Mucosa of descending colon (tissue), 3 donors: ENCODE data around the gene PDZK1IP1. TPM values are rescaled to one million over a fixed set of nuclear protein-coding genes. Genes with fewer than 3 reads are reported as not detected.

Experiments
- ATAC-seq: fragments of 200-7000 bp; cut with Tn5 transposase; one replicate; pipeline ENCODE4 v1.9.1; 2020; ENCODE audit warnings: mild to moderate bottlenecking, moderate library complexity
- DNase-seq, 3 donors: peaks; one replicate each; pipeline ENCODE4 v3.0.0-alpha.2; 2020
- H3K36me3 ChIP-seq: fragments of 200-600 bp; one replicate; pipeline ENCODE4 v1.8.0; 2021; ENCODE audit warnings: low read depth, mild to moderate bottlenecking
- H3K4me1 ChIP-seq: fragments of 200-600 bp; one replicate; pipeline ENCODE4 v1.8.0; 2021; ENCODE audit warnings: low read depth, mild to moderate bottlenecking
- H3K4me3 ChIP-seq: fragments of 200-600 bp; one replicate; pipeline ENCODE4 v1.8.0; 2021; ENCODE audit warnings: mild to moderate bottlenecking
- H3K9me3 ChIP-seq: fragments of 200-600 bp; one replicate; pipeline ENCODE4 v1.8.0; 2021; ENCODE audit warnings: mild to moderate bottlenecking
- intact Hi-C, 2 donors: fragments of 100-400 bp; cut with DNase I in 1 of 2; cut with micrococcal nuclease in 1 of 2; formaldehyde crosslinking; loops; one replicate each; pipeline versions ENCODE4 v1.11.0 to v1.11.1; 2022; cut with DNase I, micrococcal nuclease
- total RNA-seq, 3 donors: library from RNA; stranded (reverse); fragmentation: NEBNext Ultra II Directional in 2 of 3; extraction: Animal tissue kit (Norgen Biotek cat#: 25700) in 2 of 3; gene quantifications; one replicate each; pipeline versions ENCODE4 v1.2.1 to v1.2.4, GENCODE V29; 2021 to 2023
- TF ChIP-seq, protein P1 (sequence below): fragments of 200-600 bp; IDR thresholded peaks from one replicate; pipeline ENCODE4 v1.8.0; 2022; ENCODE audit warnings: antibody characterized with exemption, mild to moderate bottlenecking
- donor health status: DM: no; HTN: no; CAD: no; lungs with moderate emphysema.
- donor health status: DM: no; HTN: no; CAD: no.
- donor health status: DM: no; HTN: yes; CAD: no.

PDZK1IP1 gene
- total RNA-seq, 3 donors from 2014 or later = 40.9 to 173 (median 64.4) TPM

DNA sequence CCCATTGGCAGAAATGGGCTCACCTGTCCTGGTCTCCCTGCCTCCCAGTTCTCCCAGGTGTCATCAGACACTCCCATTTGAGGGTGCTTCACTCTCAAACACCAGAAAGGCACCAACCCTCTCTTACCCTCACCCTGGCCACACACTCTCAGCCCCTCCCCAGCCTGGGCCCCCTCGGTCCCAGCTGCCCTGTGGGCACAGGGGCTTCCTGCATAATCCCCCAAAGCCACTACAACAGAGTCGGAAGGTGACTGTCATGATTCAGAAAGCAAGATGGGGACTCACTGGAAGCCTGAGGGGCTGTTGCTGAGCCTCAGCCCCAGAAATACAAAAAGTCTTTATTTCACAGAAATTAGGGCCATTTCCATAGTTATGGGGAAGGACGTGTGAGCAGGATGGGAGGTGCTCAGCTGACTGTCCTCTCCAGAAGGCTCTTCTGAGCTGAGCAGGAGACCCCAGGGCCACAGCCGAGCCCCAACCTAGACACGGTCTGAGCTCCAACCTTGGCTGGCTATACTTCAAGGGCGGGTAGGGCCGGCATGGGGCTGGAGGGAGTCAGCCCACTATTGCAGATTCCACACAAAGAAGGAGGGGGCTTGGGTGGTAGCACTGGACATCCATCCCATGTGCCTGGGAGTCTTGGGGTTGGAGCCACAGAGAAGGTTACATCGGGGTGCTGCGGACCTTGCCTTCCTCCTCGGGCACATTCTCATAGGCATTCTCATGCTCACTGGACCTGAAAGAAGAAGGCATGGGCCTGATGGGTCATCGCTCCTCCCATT, 6.3 kb downstream of the PDZK1IP1 start:
- no peak for ATAC-seq
- no peaks in the 10 kb centered on the region for H3K36me3 ChIP-seq
- H3K4me3 ChIP-seq = no peak overlapping the region
- intact Hi-C loops = no loop called here
- TF ChIP-seq, protein P1, sequence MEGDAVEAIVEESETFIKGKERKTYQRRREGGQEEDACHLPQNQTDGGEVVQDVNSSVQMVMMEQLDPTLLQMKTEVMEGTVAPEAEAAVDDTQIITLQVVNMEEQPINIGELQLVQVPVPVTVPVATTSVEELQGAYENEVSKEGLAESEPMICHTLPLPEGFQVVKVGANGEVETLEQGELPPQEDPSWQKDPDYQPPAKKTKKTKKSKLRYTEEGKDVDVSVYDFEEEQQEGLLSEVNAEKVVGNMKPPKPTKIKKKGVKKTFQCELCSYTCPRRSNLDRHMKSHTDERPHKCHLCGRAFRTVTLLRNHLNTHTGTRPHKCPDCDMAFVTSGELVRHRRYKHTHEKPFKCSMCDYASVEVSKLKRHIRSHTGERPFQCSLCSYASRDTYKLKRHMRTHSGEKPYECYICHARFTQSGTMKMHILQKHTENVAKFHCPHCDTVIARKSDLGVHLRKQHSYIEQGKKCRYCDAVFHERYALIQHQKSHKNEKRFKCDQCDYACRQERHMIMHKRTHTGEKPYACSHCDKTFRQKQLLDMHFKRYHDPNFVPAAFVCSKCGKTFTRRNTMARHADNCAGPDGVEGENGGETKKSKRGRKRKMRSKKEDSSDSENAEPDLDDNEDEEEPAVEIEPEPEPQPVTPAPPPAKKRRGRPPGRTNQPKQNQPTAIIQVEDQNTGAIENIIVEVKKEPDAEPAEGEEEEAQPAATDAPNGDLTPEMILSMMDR = no peak
- peaks cover 13% of the 10 kb centered on the region for H3K4me1 ChIP-seq
- DNase-seq = peak in 1 of 3 donors; percentile 17
- H3K9me3 ChIP-seq = no peaks in the 10 kb centered on the region

DNA sequence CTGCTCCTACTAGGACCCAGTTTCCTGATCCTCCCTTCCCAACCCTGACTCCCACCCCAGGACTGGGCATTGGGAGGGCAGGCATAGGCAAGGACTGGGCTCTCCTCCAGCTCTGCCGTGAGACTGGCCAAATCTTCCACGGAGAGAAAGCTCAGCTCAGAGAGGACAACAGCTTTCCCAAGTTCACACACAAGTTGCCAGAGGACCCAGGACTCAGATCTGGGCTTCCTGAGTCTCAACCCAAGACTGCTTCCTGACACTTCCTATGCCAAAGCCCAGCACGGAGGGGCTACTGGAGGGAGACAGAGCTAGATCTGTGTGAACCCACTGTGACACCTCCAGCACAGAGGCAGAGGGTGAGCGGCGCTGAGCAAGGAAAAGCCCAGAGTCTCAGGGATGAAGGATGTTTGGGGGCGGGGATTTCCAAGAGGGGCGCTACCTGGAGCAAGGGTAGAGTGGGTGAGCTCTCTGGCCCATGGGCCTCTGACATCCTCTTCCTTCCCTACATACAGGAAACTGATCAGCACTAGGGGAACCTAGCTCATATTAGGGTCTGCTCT, 7.1 kb downstream of the PDZK1IP1 start:
- H3K9me3 ChIP-seq = no peaks in the 10 kb centered on the region
- DNase-seq = no peak
- no peak for ATAC-seq
- intact Hi-C loops = no loop called here
- TF ChIP-seq, protein P1 = no peak
- no peaks in the 10 kb centered on the region for H3K36me3 ChIP-seq
- no peak overlapping the region for H3K4me3 ChIP-seq
- H3K4me1 ChIP-seq = peaks cover 13% of the 10 kb centered on the region

DNA sequence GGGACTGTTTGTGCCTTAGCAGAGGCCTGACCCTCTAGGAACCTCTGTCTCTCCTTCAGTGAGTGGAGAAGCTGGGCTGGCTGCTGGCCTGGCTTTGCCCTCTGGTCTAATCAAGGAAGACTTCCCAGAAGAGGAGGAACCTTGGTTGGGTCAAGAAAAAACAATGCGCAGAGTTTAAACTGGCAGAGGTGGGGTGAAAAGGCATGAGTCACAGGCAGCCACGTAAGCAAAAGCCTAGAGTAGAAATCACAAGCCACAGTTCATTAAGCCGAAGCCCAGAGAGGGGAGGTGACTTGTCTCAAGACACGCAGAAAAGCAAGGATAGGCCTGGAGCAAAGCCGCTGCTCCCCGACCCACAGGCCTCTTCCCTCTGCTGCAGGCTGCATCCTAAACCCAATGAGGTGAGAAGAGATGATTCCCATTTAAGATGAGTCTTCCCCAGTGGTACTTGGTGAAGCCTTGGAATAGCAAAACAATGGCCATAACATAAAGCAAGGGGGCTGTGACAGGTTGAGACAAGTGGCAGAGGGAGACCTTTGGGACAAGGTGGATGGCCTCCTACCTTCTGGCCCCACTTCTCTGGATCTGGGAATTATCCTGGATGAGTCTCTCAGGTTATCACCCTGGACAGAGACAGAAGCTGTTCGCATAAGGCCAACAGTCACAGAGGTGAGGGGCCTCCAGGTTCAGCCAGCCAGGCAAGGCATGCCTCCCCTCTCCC, 7.7 kb downstream of the PDZK1IP1 start:
- DNase-seq (no peak), ATAC-seq (peak; percentile 20)
- Histone ChIP-seq H3K4me3 (no peak overlapping the region), H3K9me3 (no peaks in the 10 kb centered on the region), H3K4me1 (peaks cover 13% of the 10 kb centered on the region), H3K36me3 (no peaks in the 10 kb centered on the region)
- intact Hi-C loops = no loop called here
- TF ChIP-seq, protein P1 = no peak

GRCh38 chr1:47181095-47181954, 8.5 kb downstream of the PDZK1IP1 start:
- Histone ChIP-seq H3K36me3 (no peaks in the 10 kb centered on the region), H3K4me3 (no peak overlapping the region), H3K9me3 (no peaks in the 10 kb centered on the region), H3K4me1 (peaks cover 13% of the 10 kb centered on the region)
- intact Hi-C loops = no loop called here
- DNase-seq (peak in 1 of 3 donors; percentile 50), ATAC-seq (no peak)
- TF ChIP-seq, protein P1 = no peak

DNA sequence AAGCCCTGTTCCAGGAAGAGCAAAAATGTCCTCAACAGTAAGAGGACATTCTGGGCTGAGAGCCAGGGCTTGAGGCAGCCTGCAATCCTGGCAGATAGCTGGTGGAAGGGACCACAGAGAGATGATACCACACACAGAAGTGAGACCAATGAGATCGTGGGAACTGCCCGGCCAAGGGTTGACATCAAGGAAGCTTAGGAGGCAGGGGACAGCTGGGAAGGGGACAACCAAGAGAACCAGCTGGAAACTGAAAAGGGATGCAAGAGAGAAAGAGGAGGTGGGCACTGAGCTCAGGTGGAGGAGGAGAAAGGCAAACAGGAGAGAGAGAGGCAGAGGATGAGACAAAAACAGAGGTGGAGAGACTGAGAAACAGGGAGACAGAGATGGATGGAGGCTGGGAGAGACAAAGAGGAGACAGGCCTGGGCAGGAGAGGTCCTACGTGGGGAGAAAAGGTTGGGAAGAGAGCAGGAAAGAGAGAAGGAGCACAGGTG, 9.2 kb downstream of the PDZK1IP1 start:
- peaks cover 13% of the 10 kb centered on the region for H3K4me1 ChIP-seq
- no peaks in the 10 kb centered on the region for H3K36me3 ChIP-seq
- intact Hi-C loops = no loop called here
- no peaks in the 10 kb centered on the region for H3K9me3 ChIP-seq
- H3K4me3 ChIP-seq = no peak overlapping the region
- peak; percentile 1 for ATAC-seq
- TF ChIP-seq, protein P1 = no peak
- DNase-seq = peak in 1 of 3 donors; percentile 19
